GM23338 (cell line): ENCODE measurements around the gene PDLIM5. TPM values are rescaled to one million over a fixed set of nuclear protein-coding genes. Genes with fewer than 3 reads are reported as not detected.

Experiments used
- ATAC-seq: fragments of 200-7000 bp; cut with Tn5 transposase; 3 replicates; pipeline ENCODE4 v1.9.1; 2020
- DNase-seq: peaks from one replicate; pipeline ENCODE4 v3.0.0-alpha.2; 2015; ENCODE audit warnings: low spot score
- H2AFZ ChIP-seq: fragments of 200-600 bp; sonication (generic); 2 replicates; pipeline ENCODE4 v1.8.0; 2016; ENCODE audit warnings: antibody characterized with exemption, mild to moderate bottlenecking, moderate library complexity
- H3F3A ChIP-seq: fragments of 200-600 bp; sonication (generic); replicated peaks from 2 replicates; pipeline ENCODE4 v1.8.0; 2017; ENCODE audit warnings: antibody characterized with exemption, mixed run types, low read depth
- H3K27ac ChIP-seq: fragments of 200-600 bp; sonication (generic); 2 replicates; pipeline ENCODE4 v1.6.1; 2016; ENCODE audit warnings: low read depth
- H3K27me3 ChIP-seq: fragments of 200-600 bp; sonication (generic); 2 replicates; pipeline ENCODE4 v1.8.0; 2016; ENCODE audit warnings: mild to moderate bottlenecking, mixed run types, moderate library complexity; ENCODE audit not compliant: insufficient read depth
- H3K36me3 ChIP-seq: fragments of 200-600 bp; sonication (generic); 2 replicates; pipeline ENCODE4 v1.8.0; 2016; ENCODE audit warnings: mild to moderate bottlenecking; ENCODE audit not compliant: insufficient read depth
- H3K4me1 ChIP-seq: fragments of 200-600 bp; sonication (generic); 2 replicates; pipeline ENCODE4 v1.8.0; 2016; ENCODE audit warnings: mild to moderate bottlenecking, moderate library complexity; ENCODE audit not compliant: insufficient read depth
- H3K4me2 ChIP-seq: fragments of 200-600 bp; sonication (generic); 2 replicates; pipeline ENCODE4 v1.7.1; 2017; ENCODE audit warnings: mixed run types
- H3K4me3 ChIP-seq: fragments of 200-600 bp; sonication (generic); 2 replicates; pipeline ENCODE4 v1.6.1; 2016; ENCODE audit warnings: mixed run types
- H3K79me2 ChIP-seq: fragments of 200-600 bp; sonication (generic); replicated peaks from 2 replicates; pipeline ENCODE4 v1.8.0; 2017; ENCODE audit warnings: mild to moderate bottlenecking; ENCODE audit not compliant: insufficient read depth
- H3K9me2 ChIP-seq: fragments of 200-600 bp; sonication (generic); 2 replicates; pipeline ENCODE4 v1.8.0; 2017; ENCODE audit not compliant: insufficient read depth
- H4K20me1 ChIP-seq: fragments of 200-600 bp; sonication (generic); replicated peaks from 2 replicates; pipeline ENCODE4 v1.8.0; 2017; ENCODE audit warnings: mild to moderate bottlenecking; ENCODE audit not compliant: insufficient read depth
- H3K27ac Mint-ChIP-seq: 2 replicates; pipeline ENCODE4 v1.8.0; 2020; ENCODE audit warnings: inconsistent platforms, mild to moderate bottlenecking, moderate library complexity, mixed read lengths
- H3K27me3 Mint-ChIP-seq: 3 replicates; pipeline ENCODE4 v1.8.0; 2022; ENCODE audit warnings: low read depth, mild to moderate bottlenecking, moderate library complexity, mixed read lengths, inconsistent platforms; ENCODE audit not compliant: insufficient read depth, poor library complexity
- H3K36me3 Mint-ChIP-seq: 3 replicates; pipeline ENCODE4 v1.8.0; 2021; ENCODE audit warnings: low read depth, mild to moderate bottlenecking, inconsistent platforms, moderate library complexity, mixed read lengths
- H3K4me1 Mint-ChIP-seq: 3 replicates; pipeline ENCODE4 v1.8.0; 2020; ENCODE audit warnings: mild to moderate bottlenecking, inconsistent platforms, mixed read lengths
- H3K4me3 Mint-ChIP-seq: 3 replicates; pipeline ENCODE4 v1.8.0; 2021; ENCODE audit warnings: moderate library complexity, mild to moderate bottlenecking, inconsistent platforms, mixed read lengths
- H3K9me3 Mint-ChIP-seq: 3 replicates; pipeline ENCODE4 v1.8.0; 2020; ENCODE audit warnings: moderate library complexity, mild to moderate bottlenecking, inconsistent platforms, mixed read lengths
- CREB1 ChIP-seq: fragments of 250-450 bp; sonication (Bioruptor Pico); IDR thresholded peaks from 2 replicates; pipeline ENCODE4 v1.5.0; 2020; ENCODE audit warnings: low read depth, mild to moderate bottlenecking, moderate library complexity
- EZH2 ChIP-seq: fragments of 200-600 bp; sonication (generic); IDR thresholded peaks from one replicate; pipeline ENCODE4 v1.8.0; 2017; ENCODE audit warnings: antibody characterized with exemption, mild to moderate bottlenecking, low read depth; ENCODE audit not compliant: unreplicated experiment
- EZH2phosphoT487 ChIP-seq: fragments of 200-600 bp; sonication (generic); IDR thresholded peaks from one replicate; pipeline ENCODE4 v1.8.1; 2018; ENCODE audit warnings: antibody characterized with exemption; ENCODE audit not compliant: unreplicated experiment
- JUNB ChIP-seq: IDR thresholded peaks from one replicate; pipeline ENCODE4 v1.6.1; 2016; ENCODE audit warnings: antibody characterized with exemption; ENCODE audit not compliant: unreplicated experiment
- STAT1 ChIP-seq: IDR thresholded peaks from one replicate; pipeline ENCODE4 v1.6.1; 2016; ENCODE audit warnings: antibody characterized with exemption; ENCODE audit not compliant: unreplicated experiment
- polyA plus RNA-seq: library from polyadenylated mRNA; unstranded; fragments of >200 nt; fragmentation: Nextera tagmentation; extraction: Ambion mirVana; gene quantifications from 2 replicates; pipeline ENCODE4 v1.2.1, GENCODE V29; 2016
- total RNA-seq: library from RNA; depleted of rRNA; stranded (reverse); fragments of >200 nt; shearing (Covaris generic); gene quantifications from 2 replicates; pipeline ENCODE4 v1.2.3, GENCODE V29; 2014
- TF ChIP-seq, protein P1 (sequence below): fragments of 250-450 bp; sonication (Bioruptor Pico); IDR thresholded peaks from 2 replicates; pipeline ENCODE4 v1.5.0; 2020; ENCODE audit warnings: mild to moderate bottlenecking, moderate library complexity
- TF ChIP-seq, protein P2 (sequence below): IDR thresholded peaks from one replicate; pipeline ENCODE4 v1.6.1; 2018; ENCODE audit warnings: antibody characterized with exemption; ENCODE audit not compliant: unreplicated experiment
- TF ChIP-seq, protein P3 (sequence below), 2 experiments: fragments of 200-600 bp in 1 of 2; sonication (generic) in 1 of 2; conservative IDR thresholded peaks; 2 replicates each; pipeline versions ENCODE4 v1.5.1 to v1.6.1; 2016 to 2017; ENCODE audit warnings: antibody characterized with exemption in 2 of 2, low read depth in 2 of 2, mild to moderate bottlenecking in 2 of 2, moderate library complexity in 1 of 2

PDLIM5 gene
- total and polyA plus RNA-seq, 2 experiments from 2014 or later, result 45.2 to 53.0 TPM

DNA sequence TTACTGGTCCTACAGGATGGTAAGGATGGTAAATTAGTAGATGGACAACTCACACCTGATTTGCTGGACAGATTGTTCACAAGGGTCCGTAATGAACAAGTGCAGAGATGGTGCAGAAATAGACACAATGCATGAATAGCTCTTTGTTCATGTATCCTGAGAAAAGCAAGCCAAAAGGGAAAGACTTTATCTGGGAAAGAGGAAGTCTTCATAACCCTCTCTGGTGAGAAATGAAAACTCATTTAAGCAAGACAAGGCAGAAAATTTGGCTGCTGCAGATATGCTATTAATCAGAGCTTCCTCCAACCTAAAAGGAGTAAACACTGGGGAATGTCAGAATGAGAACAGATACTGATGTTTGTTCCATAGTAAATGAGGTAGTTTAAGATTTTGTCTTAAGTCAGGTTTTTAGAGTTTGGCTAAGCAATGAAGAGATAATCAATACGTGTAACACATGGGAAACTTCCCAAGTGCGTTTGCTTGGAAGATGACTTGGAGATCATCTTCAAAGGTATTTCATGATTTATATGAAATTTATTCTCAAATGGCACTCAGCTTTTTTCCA, 153.6 kb downstream of the PDLIM5 start:
- no peak for ATAC-seq
- no peak overlapping the region for H3K4me3 Mint-ChIP-seq
- no peak for DNase-seq
- Histone ChIP-seq H3K4me2 (no peak overlapping the region), H3K27me3 (no peaks in the 10 kb centered on the region), H3K4me1 (no peaks in the 10 kb centered on the region), H4K20me1 (no peaks in the 10 kb centered on the region), H3K79me2 (no peaks in the 10 kb centered on the region), H3K36me3 (no peaks in the 10 kb centered on the region), H3K27ac (no peak overlapping the region), H3F3A (no peaks in the 10 kb centered on the region), H3K4me3 (no peak overlapping the region), H3K9me2 (no peaks in the 10 kb centered on the region), H2AFZ (no peak overlapping the region)
- H3K4me1 Mint-ChIP-seq, result no peaks in the 10 kb centered on the region
- TF ChIP-seq JUNB (no peak), EZH2 (no peak), EZH2phosphoT487 (no peak)
- H3K27me3 Mint-ChIP-seq, result no peaks in the 10 kb centered on the region
- H3K36me3 Mint-ChIP-seq, result no peaks in the 10 kb centered on the region
- H3K9me3 Mint-ChIP-seq, result no peaks in the 10 kb centered on the region
- H3K27ac Mint-ChIP-seq, result no peak overlapping the region

DNA sequence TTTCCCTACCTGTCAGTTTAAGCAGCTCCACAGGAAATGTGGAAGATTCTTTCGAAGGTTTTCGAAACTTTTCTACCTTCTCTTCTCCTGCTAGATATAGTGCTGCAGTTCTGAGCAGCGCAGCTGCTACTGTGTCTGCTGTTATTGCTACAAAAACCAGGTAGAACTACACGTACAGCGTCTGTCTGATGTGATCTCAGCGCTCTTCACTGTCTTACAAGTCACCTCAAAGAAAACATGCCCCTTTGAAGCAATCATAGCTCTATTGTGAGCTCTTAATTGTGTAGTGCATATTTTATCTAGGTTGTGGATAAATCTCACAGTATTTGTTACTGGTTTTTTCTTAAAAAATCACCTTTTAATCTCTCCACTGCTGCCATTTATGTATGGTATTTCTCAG, 158.4 kb downstream of the PDLIM5 start:
- TF ChIP-seq, protein P1, sequence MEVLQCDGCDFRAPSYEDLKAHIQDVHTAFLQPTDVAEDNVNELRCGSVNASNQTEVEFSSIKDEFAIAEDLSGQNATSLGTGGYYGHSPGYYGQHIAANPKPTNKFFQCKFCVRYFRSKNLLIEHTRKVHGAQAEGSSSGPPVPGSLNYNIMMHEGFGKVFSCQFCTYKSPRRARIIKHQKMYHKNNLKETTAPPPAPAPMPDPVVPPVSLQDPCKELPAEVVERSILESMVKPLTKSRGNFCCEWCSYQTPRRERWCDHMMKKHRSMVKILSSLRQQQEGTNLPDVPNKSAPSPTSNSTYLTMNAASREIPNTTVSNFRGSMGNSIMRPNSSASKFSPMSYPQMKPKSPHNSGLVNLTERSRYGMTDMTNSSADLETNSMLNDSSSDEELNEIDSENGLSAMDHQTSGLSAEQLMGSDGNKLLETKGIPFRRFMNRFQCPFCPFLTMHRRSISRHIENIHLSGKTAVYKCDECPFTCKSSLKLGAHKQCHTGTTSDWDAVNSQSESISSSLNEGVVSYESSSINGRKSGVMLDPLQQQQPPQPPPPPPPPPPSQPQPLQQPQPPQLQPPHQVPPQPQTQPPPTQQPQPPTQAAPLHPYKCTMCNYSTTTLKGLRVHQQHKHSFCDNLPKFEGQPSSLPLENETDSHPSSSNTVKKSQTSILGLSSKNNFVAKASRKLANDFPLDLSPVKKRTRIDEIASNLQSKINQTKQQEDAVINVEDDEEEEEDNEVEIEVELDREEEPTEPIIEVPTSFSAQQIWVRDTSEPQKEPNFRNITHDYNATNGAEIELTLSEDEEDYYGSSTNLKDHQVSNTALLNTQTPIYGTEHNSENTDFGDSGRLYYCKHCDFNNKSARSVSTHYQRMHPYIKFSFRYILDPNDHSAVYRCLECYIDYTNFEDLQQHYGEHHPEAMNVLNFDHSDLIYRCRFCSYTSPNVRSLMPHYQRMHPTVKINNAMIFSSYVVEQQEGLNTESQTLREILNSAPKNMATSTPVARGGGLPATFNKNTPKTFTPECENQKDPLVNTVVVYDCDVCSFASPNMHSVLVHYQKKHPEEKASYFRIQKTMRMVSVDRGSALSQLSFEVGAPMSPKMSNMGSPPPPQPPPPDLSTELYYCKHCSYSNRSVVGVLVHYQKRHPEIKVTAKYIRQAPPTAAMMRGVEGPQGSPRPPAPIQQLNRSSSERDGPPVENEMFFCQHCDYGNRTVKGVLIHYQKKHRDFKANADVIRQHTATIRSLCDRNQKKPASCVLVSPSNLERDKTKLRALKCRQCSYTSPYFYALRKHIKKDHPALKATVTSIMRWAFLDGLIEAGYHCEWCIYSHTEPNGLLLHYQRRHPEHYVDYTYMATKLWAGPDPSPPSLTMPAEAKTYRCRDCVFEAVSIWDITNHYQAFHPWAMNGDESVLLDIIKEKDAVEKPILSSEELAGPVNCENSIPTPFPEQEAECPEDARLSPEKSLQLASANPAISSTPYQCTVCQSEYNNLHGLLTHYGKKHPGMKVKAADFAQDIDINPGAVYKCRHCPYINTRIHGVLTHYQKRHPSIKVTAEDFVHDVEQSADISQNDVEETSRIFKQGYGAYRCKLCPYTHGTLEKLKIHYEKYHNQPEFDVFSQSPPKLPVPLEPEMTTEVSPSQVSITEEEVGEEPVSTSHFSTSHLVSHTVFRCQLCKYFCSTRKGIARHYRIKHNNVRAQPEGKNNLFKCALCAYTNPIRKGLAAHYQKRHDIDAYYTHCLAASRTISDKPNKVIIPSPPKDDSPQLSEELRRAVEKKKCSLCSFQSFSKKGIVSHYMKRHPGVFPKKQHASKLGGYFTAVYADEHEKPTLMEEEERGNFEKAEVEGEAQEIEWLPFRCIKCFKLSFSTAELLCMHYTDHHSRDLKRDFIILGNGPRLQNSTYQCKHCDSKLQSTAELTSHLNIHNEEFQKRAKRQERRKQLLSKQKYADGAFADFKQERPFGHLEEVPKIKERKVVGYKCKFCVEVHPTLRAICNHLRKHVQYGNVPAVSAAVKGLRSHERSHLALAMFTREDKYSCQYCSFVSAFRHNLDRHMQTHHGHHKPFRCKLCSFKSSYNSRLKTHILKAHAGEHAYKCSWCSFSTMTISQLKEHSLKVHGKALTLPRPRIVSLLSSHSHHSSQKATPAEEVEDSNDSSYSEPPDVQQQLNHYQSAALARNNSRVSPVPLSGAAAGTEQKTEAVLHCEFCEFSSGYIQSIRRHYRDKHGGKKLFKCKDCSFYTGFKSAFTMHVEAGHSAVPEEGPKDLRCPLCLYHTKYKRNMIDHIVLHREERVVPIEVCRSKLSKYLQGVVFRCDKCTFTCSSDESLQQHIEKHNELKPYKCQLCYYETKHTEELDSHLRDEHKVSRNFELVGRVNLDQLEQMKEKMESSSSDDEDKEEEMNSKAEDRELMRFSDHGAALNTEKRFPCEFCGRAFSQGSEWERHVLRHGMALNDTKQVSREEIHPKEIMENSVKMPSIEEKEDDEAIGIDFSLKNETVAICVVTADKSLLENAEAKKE (CRISPR knock-in tag), result no peak
- TF ChIP-seq EZH2phosphoT487 (no peak), STAT1 (no peak), JUNB (no peak), EZH2 (no peak), CREB1 (CRISPR knock-in tag) (no peak)
- TF ChIP-seq, protein P2, sequence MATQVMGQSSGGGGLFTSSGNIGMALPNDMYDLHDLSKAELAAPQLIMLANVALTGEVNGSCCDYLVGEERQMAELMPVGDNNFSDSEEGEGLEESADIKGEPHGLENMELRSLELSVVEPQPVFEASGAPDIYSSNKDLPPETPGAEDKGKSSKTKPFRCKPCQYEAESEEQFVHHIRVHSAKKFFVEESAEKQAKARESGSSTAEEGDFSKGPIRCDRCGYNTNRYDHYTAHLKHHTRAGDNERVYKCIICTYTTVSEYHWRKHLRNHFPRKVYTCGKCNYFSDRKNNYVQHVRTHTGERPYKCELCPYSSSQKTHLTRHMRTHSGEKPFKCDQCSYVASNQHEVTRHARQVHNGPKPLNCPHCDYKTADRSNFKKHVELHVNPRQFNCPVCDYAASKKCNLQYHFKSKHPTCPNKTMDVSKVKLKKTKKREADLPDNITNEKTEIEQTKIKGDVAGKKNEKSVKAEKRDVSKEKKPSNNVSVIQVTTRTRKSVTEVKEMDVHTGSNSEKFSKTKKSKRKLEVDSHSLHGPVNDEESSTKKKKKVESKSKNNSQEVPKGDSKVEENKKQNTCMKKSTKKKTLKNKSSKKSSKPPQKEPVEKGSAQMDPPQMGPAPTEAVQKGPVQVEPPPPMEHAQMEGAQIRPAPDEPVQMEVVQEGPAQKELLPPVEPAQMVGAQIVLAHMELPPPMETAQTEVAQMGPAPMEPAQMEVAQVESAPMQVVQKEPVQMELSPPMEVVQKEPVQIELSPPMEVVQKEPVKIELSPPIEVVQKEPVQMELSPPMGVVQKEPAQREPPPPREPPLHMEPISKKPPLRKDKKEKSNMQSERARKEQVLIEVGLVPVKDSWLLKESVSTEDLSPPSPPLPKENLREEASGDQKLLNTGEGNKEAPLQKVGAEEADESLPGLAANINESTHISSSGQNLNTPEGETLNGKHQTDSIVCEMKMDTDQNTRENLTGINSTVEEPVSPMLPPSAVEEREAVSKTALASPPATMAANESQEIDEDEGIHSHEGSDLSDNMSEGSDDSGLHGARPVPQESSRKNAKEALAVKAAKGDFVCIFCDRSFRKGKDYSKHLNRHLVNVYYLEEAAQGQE, result no peak
- TF ChIP-seq, protein P3, sequence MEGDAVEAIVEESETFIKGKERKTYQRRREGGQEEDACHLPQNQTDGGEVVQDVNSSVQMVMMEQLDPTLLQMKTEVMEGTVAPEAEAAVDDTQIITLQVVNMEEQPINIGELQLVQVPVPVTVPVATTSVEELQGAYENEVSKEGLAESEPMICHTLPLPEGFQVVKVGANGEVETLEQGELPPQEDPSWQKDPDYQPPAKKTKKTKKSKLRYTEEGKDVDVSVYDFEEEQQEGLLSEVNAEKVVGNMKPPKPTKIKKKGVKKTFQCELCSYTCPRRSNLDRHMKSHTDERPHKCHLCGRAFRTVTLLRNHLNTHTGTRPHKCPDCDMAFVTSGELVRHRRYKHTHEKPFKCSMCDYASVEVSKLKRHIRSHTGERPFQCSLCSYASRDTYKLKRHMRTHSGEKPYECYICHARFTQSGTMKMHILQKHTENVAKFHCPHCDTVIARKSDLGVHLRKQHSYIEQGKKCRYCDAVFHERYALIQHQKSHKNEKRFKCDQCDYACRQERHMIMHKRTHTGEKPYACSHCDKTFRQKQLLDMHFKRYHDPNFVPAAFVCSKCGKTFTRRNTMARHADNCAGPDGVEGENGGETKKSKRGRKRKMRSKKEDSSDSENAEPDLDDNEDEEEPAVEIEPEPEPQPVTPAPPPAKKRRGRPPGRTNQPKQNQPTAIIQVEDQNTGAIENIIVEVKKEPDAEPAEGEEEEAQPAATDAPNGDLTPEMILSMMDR (conservative IDR thresholded peaks at IDR 0.05; ENCODE audit: low read depth in 2 of 2), result no peak
- Histone ChIP-seq H3K4me3 (no peak overlapping the region), H3K27ac (no peak overlapping the region), H3K27me3 (no peaks in the 10 kb centered on the region), H3K9me2 (no peaks in the 10 kb centered on the region), H3K79me2 (no peaks in the 10 kb centered on the region), H3F3A (no peaks in the 10 kb centered on the region), H2AFZ (no peak overlapping the region), H3K36me3 (no peaks in the 10 kb centered on the region), H3K4me2 (no peak overlapping the region), H3K4me1 (no peaks in the 10 kb centered on the region), H4K20me1 (no peaks in the 10 kb centered on the region)
- Mint-ChIP-seq H3K27ac (no peak overlapping the region), H3K27me3 (no peaks in the 10 kb centered on the region), H3K9me3 (no peaks in the 10 kb centered on the region), H3K4me3 (no peak overlapping the region), H3K36me3 (no peaks in the 10 kb centered on the region), H3K4me1 (no peaks in the 10 kb centered on the region)
- no peak for DNase-seq
- ATAC-seq, result no peak
